AG09309 (cell line): ENCODE measurements around the gene KRT80.

ENCODE experiments used
- DNase-seq: peaks from one replicate; pipeline ENCODE4 v3.0.0-alpha.2; 2010; ENCODE audit warnings: low read depth
- H3K4me3 ChIP-seq: 2 replicates; pipeline ENCODE4 v1.5.1; 2011; ENCODE audit warnings: mild to moderate bottlenecking, low read depth, low read length, moderate library complexity; ENCODE audit not compliant: control insufficient read depth
- CTCF ChIP-seq: IDR thresholded peaks from 2 replicates; pipeline ENCODE4 v1.5.1; 2011; ENCODE audit warnings: mild to moderate bottlenecking, low read depth, low read length, inconsistent platforms; ENCODE audit not compliant: insufficient read depth, control insufficient read depth; ENCODE audit errors: missing control alignments

The KRT80 gene

GRCh38 chr12:52215587-52216031, 23.8 kb upstream of the KRT80 start:
- TF ChIP-seq CTCF: no peak
- H3K4me3 ChIP-seq: no peak overlapping the region
- no peak for DNase-seq

GRCh38 chr12:52214421-52214802, 22.6 kb upstream of the KRT80 start:
- H3K4me3 ChIP-seq: no peak overlapping the region
- DNase-seq: no peak
- no peak for TF ChIP-seq CTCF

DNA sequence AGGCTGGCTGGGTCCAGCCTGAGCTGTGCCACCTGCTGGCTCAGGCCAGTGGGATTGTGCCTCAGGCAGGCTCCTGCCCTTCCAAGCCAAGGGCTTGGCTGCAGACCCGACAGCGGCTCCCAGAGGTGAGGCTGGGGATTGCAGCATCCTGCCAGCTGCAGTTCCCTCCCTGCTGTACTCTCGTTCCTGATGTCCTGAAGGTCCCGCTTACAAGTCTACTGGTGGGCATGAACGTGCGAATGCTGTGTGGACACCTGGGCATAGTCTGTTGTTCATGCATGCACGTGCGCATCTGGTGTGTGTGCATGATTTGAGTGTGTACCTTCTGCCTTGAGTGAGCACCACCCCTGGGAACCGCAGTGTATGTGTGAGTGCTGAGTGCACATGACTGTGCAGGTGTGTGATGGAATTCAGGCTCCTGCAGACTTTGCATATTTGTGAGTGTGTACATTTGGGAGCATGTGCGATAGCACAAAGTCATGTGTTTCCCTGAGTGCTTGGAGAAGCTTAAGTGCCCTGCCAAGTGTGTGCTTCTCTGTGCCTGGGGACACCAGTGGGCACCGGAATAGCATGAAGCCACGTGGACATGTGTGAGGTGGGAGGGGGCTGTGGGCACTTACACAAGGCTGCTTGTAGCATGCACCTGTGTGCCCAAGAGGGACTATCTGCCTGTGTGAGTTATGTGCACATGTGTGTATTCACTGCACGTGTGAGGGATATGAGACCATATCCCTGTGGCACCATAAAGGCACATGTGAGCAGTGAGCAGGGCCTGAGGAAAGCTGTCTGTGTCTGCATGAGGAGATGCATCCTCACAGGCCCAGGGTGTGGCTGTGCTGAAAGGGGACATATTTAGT, 22.0 kb upstream of the KRT80 start:
- no peak for DNase-seq
- peak; percentile 100 for TF ChIP-seq CTCF
- H3K4me3 ChIP-seq: no peak overlapping the region

DNA sequence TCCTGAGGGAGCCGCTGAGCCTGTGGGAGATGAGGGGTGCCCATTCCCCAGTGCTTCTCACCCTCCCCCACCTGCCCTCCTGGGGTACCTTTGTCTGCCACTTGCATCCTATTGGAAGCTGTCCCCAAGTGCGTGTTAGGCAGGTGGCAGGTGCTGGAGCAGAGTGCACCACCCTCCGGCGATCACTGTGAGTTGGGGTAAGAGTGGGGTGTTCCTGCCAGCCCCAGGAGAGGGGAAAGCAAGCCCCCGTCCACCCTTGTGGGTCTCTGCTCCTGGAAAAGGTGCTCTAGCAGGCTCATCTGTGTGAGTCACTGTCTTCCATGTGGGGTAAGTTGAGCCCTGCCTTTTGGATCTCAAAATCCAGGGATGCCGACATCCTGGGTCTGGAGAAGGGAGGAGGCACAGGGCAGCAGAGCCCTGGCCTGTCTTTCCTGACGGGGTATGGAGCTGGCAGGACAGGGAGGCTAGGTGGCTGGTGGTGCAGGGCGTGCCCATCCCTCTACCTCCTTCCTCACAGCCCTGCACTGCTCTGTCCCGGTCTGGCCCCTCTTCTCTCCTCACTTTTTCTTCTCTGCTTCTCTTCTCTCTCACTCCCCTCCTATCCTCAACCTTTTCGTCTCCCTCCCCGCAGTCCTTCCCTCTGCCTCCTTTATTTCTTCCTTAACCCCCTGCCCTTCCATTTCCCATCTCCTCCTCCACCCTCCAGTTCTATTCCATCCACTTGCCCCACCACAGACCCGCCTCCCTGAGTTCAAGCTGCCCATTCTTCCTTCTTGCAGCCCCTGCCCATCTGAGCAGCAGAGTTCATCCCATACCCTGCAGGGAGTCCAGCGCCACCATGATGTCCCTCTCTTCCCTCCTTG, 21.1 kb upstream of the KRT80 start:
- no peak overlapping the region for H3K4me3 ChIP-seq
- TF ChIP-seq CTCF: no peak
- DNase-seq: no peak

DNA sequence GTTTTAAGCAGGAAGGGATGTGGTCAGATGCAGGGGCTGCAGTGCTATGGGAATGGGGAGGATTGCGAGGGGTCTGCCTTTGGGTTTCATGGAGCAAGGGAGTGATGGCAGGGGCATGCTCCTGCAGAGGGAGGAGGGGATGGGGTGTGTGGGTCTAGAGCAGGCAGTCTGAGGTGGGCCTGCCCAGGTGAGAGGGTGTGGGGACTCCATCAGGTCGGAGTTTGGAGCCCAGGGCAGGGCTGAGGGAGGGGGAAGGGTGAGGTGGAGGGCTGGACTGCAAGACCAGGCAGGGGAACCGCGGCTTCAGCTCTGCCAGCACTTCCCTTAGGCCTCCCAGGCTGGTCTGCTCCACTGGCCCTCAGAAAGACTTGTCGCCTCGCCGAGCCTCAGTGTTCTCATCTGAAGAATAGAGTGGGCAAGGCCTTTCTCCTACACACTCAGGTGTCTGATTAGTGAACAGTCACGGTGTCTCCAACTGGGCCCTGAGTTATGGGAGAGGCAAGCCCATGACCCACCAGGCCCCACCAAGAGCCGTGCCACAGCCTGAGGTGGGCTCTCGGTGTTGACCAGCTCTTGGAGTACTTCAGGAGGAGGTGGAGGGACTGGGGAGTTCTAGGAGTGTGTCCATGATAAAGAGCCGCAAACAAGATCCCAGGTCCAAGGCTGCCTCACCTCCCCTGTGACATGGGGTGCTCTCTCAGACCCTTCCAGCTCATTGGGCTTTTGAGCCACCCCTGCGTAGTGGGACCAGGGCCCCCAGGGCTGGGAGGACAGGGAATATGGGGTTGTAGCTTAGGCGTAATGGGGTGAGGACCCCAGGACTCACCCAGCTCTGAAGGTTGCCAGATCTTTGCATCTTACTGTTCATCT, 20.1 kb upstream of the KRT80 start:
- no peak overlapping the region for H3K4me3 ChIP-seq
- no peak for DNase-seq
- no peak for TF ChIP-seq CTCF
